Measurements from ENCODE around the gene EBP.

The EBP gene

GRCh38 chrX:48574270-48575266 lies 53.0 kb downstream of the EBP start, which contains the start of gene RBM3:
TSS of gene RBM3 (plus strand) at chrX:48574484. CDS start at chrX:48575181, 697 bp downstream.
- FAIRE-seq (peak; percentile 23), DNase-seq (ENCODE audit: low spot score) (peak; percentile 91)

DNA sequence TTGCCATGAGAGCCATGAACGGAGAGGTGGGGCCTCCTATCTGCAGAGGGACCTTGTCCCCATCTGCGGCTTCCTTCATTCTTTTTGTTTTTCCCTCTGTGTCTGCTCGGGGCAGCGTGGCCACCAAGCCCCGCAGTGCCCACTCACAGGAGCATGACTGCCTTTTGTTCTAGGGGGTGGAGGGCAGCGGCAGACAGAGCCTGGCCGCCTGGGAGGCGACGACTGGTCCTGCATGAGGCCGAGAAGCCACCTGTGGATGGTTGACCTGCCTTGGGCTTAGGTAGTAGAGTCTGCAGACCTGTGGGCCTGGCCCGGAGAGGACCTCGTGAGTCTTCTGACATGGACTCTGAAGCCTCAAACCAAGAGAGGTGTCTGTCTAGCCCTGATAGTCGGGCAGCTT lies 54.0 kb downstream of the EBP start:
- FAIRE-seq: no peak
- DNase-seq (ENCODE audit: low spot score): no peak

DNA sequence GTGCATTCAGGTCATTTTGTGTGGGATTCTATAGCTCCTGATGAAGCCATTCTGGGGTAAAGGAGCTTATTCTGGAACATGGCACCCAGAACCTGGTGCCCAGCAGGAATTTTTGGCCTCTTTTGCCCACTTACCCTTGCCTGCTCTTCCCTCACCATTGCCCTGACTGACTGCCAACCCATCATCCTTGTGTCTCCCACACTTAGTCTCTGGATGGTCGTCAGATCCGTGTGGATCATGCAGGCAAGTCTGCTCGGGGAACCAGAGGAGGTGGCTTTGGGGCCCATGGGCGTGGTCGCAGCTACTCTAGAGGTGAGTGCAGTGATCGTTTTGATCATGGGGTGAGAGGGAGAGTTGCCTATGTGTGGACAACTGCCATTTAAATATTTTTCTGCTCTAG lies 54.5 kb downstream of the EBP start:
- DNase-seq (ENCODE audit: low spot score) (no peak), FAIRE-seq (no peak)

Data from urothelium cell line (cell line).